HCT116 (cell line): ENCODE data around the gene MAP7D1. TPM values are rescaled to one million over a fixed set of nuclear protein-coding genes. Genes with fewer than 3 reads are reported as not detected.
"Not testable (repeated sequence)": the region's sequence is repeated elsewhere in the genome, so short reads cannot be mapped to it uniquely, and the experiment has no call there.

Experiments used
- ATAC-seq: fragments of 200-7000 bp; cut with Tn5 transposase; 2 replicates; pipeline ENCODE4 v1.9.1; 2020; ENCODE audit warnings: mild to moderate bottlenecking, moderate library complexity
- BruUV-seq: library from RNA; stranded (reverse); fragments of 400-500 nt; replicated peaks from 2 replicates; lab custom pipeline; 2021; lab: Mats Ljungman, UMichigan
- CTCF ChIA-PET: fragments of 300-600 bp; sonication (Branson Sonifier 250); formaldehyde crosslinking; loops from one replicate; lab custom pipeline; 2021; ENCODE audit warnings: antibody characterized with exemption; lab: Charles Lee
- POLR2A ChIA-PET: fragments of 300-600, 350-600 bp; sonication (Branson Sonifier 250); formaldehyde crosslinking; loops from one replicate; lab custom pipeline; 2021; ENCODE audit warnings: antibody characterized with exemption; lab: Charles Lee
- RAD21 ChIA-PET, 2 experiments: fragments of 300-600 bp; sonication (Branson Sonifier 250); formaldehyde crosslinking; loops; one replicate each; lab custom pipeline; 2023; ENCODE audit warnings: low total read pairs in 2 of 2; ENCODE audit not compliant: uncharacterized antibody in 2 of 2, unreplicated experiment in 2 of 2, low non-redundant PET in 1 of 2; lab: Charles Lee
- DNase-seq: peaks from one replicate; pipeline ENCODE4 v3.0.0-alpha.2; 2010; ENCODE audit warnings: low read depth, low spot score
- H2AFZ ChIP-seq: fragments of 200-600 bp; shearing (Covaris generic), sonication (generic); 2 replicates; pipeline ENCODE4 v1.6.1; 2017; ENCODE audit warnings: low read depth, mixed run types, mixed read lengths, antibody characterized with exemption, low read length; ENCODE audit not compliant: poor library complexity, severe bottlenecking
- H3K27ac ChIP-seq: 2 replicates; pipeline ENCODE4 v1.5.1; 2012; ENCODE audit warnings: low read depth, low read length
- H3K27me3 ChIP-seq: fragments of 200-600 bp; sonication (generic); 2 replicates; pipeline ENCODE4 v1.6.1; 2016; ENCODE audit warnings: mixed run types, low read length, mixed read lengths; ENCODE audit not compliant: insufficient read depth
- H3K36me3 ChIP-seq, 2 experiments: fragments of 200-500 bp in 1 of 2; fragments of 200-600 bp in 1 of 2; sonication (Bioruptor generic) in 1 of 2; sonication (generic) in 1 of 2; 2 replicates each; pipeline versions ENCODE4 v1.5.1 to v1.6.1; 2014 to 2016; ENCODE audit warnings: low read length in 2 of 2, inconsistent platforms in 1 of 2, mixed read lengths in 1 of 2, mixed run types in 1 of 2; ENCODE audit not compliant: insufficient read depth in 2 of 2, control insufficient read depth in 1 of 2
- H3K4me1 ChIP-seq, 2 experiments: fragments of 200-600 bp in 1 of 2; sonication (generic) in 1 of 2; 2 replicates each; pipeline versions ENCODE4 v1.5.1 to v1.6.1; 2012 to 2017; ENCODE audit warnings: low read length in 2 of 2, inconsistent platforms in 1 of 2, mild to moderate bottlenecking in 1 of 2, mixed read lengths in 1 of 2, mixed run types in 1 of 2, moderate library complexity in 1 of 2; ENCODE audit not compliant: insufficient read depth in 2 of 2, control insufficient read depth in 1 of 2
- H3K4me2 ChIP-seq: fragments of 200-600 bp; sonication (generic); 2 replicates; pipeline ENCODE4 v1.6.1; 2017; ENCODE audit warnings: mixed run types, low read length, mixed read lengths
- H3K4me3 ChIP-seq, 2 experiments: fragments of 200-600 bp in 1 of 2; sonication (generic) in 1 of 2; replicated peaks in 1 of 2; 2 replicates each; pipeline ENCODE4 v1.5.1; 2011 to 2016; ENCODE audit warnings: low read length in 2 of 2, control low read depth in 1 of 2, low read depth in 1 of 2, mild to moderate bottlenecking in 1 of 2, mixed read lengths in 1 of 2, mixed run types in 1 of 2
- H3K79me2 ChIP-seq: fragments of 200-600 bp; sonication (generic); 2 replicates; pipeline ENCODE4 v1.6.1; 2017; ENCODE audit warnings: mild to moderate bottlenecking, mixed run types, low read length, moderate library complexity, mixed read lengths; ENCODE audit not compliant: insufficient read depth
- H3K9ac ChIP-seq: fragments of 200-600 bp; sonication (generic); 2 replicates; pipeline ENCODE4 v1.6.1; 2016; ENCODE audit warnings: low read length, mixed read lengths
- H3K9me2 ChIP-seq: fragments of 200-600 bp; sonication (generic), shearing (Covaris generic); 2 replicates; pipeline ENCODE4 v1.6.1; 2017; ENCODE audit warnings: mixed run types, mild to moderate bottlenecking, moderate library complexity; ENCODE audit not compliant: insufficient read depth
- H3K9me3 ChIP-seq, 2 experiments: fragments of 200-500 bp in 1 of 2; fragments of 200-600 bp in 1 of 2; sonication (Bioruptor generic) in 1 of 2; sonication (generic) in 1 of 2; 2 replicates each; pipeline ENCODE4 v1.6.1; 2014 to 2017; ENCODE audit warnings: low read length in 2 of 2, mixed read lengths in 2 of 2, inconsistent platforms in 1 of 2, low read depth in 1 of 2, mild to moderate bottlenecking in 1 of 2, mixed run types in 1 of 2, moderate library complexity in 1 of 2; ENCODE audit not compliant: control insufficient read depth in 1 of 2, insufficient read depth in 1 of 2
- H4K20me1 ChIP-seq: fragments of 200-600 bp; sonication (generic), shearing (Covaris generic); 2 replicates; pipeline ENCODE4 v1.6.1; 2017; ENCODE audit warnings: mixed run types, mild to moderate bottlenecking, moderate library complexity; ENCODE audit not compliant: insufficient read depth
- CEBPB ChIP-seq: IDR thresholded peaks from 2 replicates; pipeline ENCODE4 v1.6.1; 2012; ENCODE audit warnings: low read depth
- EGR1 ChIP-seq: IDR thresholded peaks from 2 replicates; pipeline ENCODE4 v1.6.1; 2012; ENCODE audit warnings: low read depth
- FOSL1 ChIP-seq: IDR thresholded peaks from 2 replicates; pipeline ENCODE4 v1.6.1; 2012; ENCODE audit warnings: low read depth
- JUND ChIP-seq: IDR thresholded peaks from 2 replicates; pipeline ENCODE4 v1.6.1; 2012
- POLR2AphosphoS5 ChIP-seq: IDR thresholded peaks from 2 replicates; pipeline ENCODE4 v1.6.1; 2011; ENCODE audit warnings: mild to moderate bottlenecking, low read depth, low read length, moderate library complexity
- SIN3A ChIP-seq: IDR thresholded peaks from 2 replicates; pipeline ENCODE4 v1.6.1; 2012; ENCODE audit warnings: low read depth
- SP1 ChIP-seq: IDR thresholded peaks from 2 replicates; pipeline ENCODE4 v1.6.1; 2012; ENCODE audit warnings: low read depth
- TCF7L2 ChIP-seq: IDR thresholded peaks from 2 replicates; pipeline ENCODE4 v1.7.0; 2011; ENCODE audit warnings: borderline replicate concordance, inconsistent platforms; ENCODE audit not compliant: insufficient read depth, insufficient read length; ENCODE audit errors: extremely low read depth
- YY1 ChIP-seq: IDR thresholded peaks from 2 replicates; pipeline ENCODE4 v1.6.1; 2011; ENCODE audit warnings: low read length, low read depth, moderate library complexity, mild to moderate bottlenecking; ENCODE audit not compliant: insufficient replicate concordance; ENCODE audit errors: extremely low read depth
- ZNF274 ChIP-seq: fragments of 200-500 bp; sonication (Bioruptor generic); IDR thresholded peaks from 2 replicates; pipeline ENCODE4 v1.6.1; 2014; ENCODE audit warnings: mild to moderate bottlenecking, low read depth, low read length, inconsistent platforms
- intact Hi-C: fragments of 100-400 bp; cut with micrococcal nuclease; formaldehyde crosslinking; loops from 2 replicates; pipeline ENCODE4 v1.10.0; 2022
- total RNA-seq: library from RNA; stranded (reverse); gene quantifications from one replicate; pipeline ENCODE4 v1.2.1, GENCODE V29; 2021; ENCODE audit not compliant: unreplicated experiment
- TF ChIP-seq, protein P1 (sequence below): IDR thresholded peaks from 2 replicates; pipeline ENCODE4 v1.6.1; 2012
- TF ChIP-seq, protein P2 (sequence below): IDR thresholded peaks from 2 replicates; pipeline ENCODE4 v1.6.1; 2011; ENCODE audit warnings: mild to moderate bottlenecking, low read length, moderate library complexity; ENCODE audit not compliant: insufficient replicate concordance; ENCODE audit errors: extremely low read depth

Gene MAP7D1
- total RNA-seq, 1 experiment from 2014 or later = 71.8 TPM

GRCh38 chr1:36225283-36225899 is 69.4 kb downstream of the MAP7D1 start:
- intact Hi-C loops = no loop called here
- no TSS peak for BruUV-seq
- no peaks in the 10 kb centered on the region for H3K27me3 ChIP-seq
- H2AFZ ChIP-seq = no peak overlapping the region
- H3K4me3 ChIP-seq = peak overlapping the region; percentile 90 to 93
- ChIA-PET RAD21 (interaction anchor here in 1 of 2 experiments (1.7 kb wide), 1 partner anchor 76 kb away, joined by 7 read pairs; the partner anchor contains the start of gene TRAPPC3), POLR2A (interaction anchor here (1.5 kb wide), 1 partner anchor 9 kb away, joined by 3 read pairs; no protein-coding TSS in a partner anchor), CTCF (interaction anchor here (3.6 kb wide), 1 partner anchor 76 kb away, joined by 14 read pairs; the partner anchor contains the start of gene TRAPPC3)
- H3K4me1 ChIP-seq = peaks cover 3 to 37% of the 10 kb centered on the region in 2 experiments; a peak in 3 of 4 replicates
- H3K9ac ChIP-seq = peak overlapping the region; percentile 92
- no peak for DNase-seq
- peaks cover 6 to 25% of the 10 kb centered on the region in 2 experiments; a peak in 2 of 4 replicates for H3K36me3 ChIP-seq
- H3K79me2 ChIP-seq = peaks cover 61% of the 10 kb centered on the region
- H3K27ac ChIP-seq = peak overlapping the region; percentile 85
- H4K20me1 ChIP-seq = peaks cover 17% of the 10 kb centered on the region; the same call in 1 of the 2 replicates
- no peaks in the 10 kb centered on the region for H3K9me3 ChIP-seq
- H3K9me2 ChIP-seq = no peaks in the 10 kb centered on the region
- no peak for ATAC-seq
- peak overlapping the region; percentile 88 for H3K4me2 ChIP-seq
- TF ChIP-seq SP1 = no peak
- no peak for TF ChIP-seq TCF7L2
- no peak for TF ChIP-seq JUND
- no peak for TF ChIP-seq EGR1
- no peak for TF ChIP-seq ZNF274
- TF ChIP-seq, protein P1, sequence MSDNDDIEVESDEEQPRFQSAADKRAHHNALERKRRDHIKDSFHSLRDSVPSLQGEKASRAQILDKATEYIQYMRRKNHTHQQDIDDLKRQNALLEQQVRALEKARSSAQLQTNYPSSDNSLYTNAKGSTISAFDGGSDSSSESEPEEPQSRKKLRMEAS = no peak
- no peak for TF ChIP-seq FOSL1
- no peak for TF ChIP-seq SIN3A
- no peak for TF ChIP-seq CEBPB
- no peak for TF ChIP-seq YY1
- TF ChIP-seq POLR2AphosphoS5 = no peak
- TF ChIP-seq, protein P2, sequence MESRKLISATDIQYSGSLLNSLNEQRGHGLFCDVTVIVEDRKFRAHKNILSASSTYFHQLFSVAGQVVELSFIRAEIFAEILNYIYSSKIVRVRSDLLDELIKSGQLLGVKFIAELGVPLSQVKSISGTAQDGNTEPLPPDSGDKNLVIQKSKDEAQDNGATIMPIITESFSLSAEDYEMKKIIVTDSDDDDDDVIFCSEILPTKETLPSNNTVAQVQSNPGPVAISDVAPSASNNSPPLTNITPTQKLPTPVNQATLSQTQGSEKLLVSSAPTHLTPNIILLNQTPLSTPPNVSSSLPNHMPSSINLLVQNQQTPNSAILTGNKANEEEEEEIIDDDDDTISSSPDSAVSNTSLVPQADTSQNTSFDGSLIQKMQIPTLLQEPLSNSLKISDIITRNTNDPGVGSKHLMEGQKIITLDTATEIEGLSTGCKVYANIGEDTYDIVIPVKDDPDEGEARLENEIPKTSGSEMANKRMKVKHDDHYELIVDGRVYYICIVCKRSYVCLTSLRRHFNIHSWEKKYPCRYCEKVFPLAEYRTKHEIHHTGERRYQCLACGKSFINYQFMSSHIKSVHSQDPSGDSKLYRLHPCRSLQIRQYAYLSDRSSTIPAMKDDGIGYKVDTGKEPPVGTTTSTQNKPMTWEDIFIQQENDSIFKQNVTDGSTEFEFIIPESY = no peak
- TF ChIP-seq, all 23 proteins: peak for 0

- H3K9ac ChIP-seq, H2AFZ ChIP-seq, POLR2A ChIA-PET, H3K27ac ChIP-seq, RAD21 ChIA-PET, H3K4me3 ChIP-seq, BruUV-seq, H3K9me3 ChIP-seq, H3K27me3 ChIP-seq, CTCF ChIA-PET, ATAC-seq, H3K4me2 ChIP-seq, H3K9me2 ChIP-seq, intact Hi-C loops, DNase-seq: not testable (repeated sequence)
- H3K4me1 ChIP-seq = peaks cover 3 to 11% of the 10 kb centered on the region in 2 experiments; a peak in 3 of 4 replicates
- peaks cover 19% of the 10 kb centered on the region; the same call in 1 of the 2 replicates for H4K20me1 ChIP-seq
- peaks cover 100% of the 10 kb centered on the region for H3K79me2 ChIP-seq
- H3K36me3 ChIP-seq = peaks cover 17 to 40% of the 10 kb centered on the region in 2 experiments; a peak in 3 of 4 replicates
These were observed 74.3 kb downstream of the MAP7D1 start for GRCh38 chr1:36230279-36230678.
